ENCODE measurements around the gene TAAR2.
"Not testable (repeated sequence)": the region's sequence is repeated elsewhere in the genome, so short reads cannot be mapped to it uniquely, and the experiment has no call there.

The TAAR2 gene

DNA sequence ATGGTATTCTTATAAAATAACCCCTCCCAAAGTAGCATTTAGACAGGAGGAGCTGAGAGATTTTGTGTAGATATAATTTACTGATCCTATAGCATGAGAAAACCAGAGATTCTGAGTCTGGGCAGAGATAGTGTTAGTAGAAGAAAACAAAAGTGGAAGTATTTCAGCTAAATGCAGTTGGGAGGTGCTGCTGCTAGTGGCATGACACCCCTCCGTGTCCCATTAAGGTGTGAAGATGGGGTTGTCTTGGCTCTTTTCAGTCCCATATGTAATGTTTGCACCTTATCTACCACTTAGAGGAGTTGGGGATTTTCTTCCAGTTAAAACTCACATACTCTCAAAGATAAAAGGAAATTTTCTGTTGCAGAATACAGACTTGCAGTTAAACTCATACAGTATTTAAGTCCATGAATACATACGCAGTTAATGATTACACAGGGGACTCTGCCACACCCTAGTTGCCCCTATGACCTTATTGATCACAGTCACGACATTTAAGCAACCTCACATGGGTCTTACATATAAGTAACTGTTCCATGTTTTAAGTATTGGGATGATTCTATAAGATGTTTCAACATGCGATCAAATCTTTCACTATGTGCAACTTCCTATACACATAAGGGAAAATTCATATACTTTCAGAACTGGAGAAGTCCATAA lies 11.5 kb downstream of the TAAR2 start:
- DNase-seq (ENCODE audit: low spot score): peak; percentile 7

DNA sequence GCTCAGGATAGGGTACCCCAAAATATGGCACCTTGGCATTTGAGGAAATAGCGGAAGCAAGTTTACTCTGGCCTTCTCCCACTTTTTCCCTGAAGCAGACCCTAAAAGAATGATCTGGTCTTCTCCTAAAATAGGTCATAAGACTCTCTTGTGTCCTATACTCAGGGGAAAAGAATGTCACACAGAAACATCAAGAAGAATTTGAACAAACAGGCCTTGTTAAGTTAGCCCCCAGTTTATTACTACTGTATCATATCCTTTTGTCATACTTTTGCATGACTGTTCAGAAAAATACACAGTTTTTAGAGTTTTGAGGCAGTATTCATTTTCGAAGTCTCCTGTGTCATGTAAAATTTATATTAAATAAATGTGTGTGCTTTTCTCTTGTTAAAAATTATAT lies 12.5 kb downstream of the TAAR2 start:
- DNase-seq (ENCODE audit: low spot score): no peak

DNA sequence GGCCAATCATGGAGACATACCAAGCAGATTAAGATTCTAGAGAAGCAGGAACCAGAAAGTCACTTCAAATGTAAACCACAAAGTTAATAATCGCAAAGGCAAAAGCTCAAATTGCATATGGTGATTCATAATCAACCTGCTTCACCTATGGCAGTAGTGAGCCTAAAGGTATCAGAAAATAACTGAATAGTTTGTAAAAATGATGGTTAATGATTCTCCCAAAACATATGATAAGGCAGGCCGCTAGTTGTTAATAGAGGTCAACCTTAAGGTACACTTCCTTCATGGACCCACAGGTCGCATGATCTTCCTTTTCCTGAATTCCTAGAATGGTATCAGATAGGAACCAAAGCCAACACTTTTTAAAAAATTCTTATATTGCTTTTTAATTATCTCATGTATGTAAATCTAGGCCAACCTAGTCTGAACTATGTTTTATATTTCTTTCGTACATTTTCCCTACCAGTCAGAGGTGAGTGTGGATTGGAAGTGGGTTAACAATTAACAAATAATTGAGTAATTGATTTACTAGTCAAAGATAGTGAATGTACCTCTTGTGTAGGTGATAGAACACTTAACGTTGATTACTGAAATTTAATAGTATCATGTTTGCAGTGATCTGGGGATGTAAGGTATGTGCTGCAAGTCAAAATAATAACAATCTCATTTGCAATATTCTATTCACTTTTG lies 16.4 kb downstream of the TAAR2 start:
- no peak for DNase-seq (ENCODE audit: low spot score)

DNA sequence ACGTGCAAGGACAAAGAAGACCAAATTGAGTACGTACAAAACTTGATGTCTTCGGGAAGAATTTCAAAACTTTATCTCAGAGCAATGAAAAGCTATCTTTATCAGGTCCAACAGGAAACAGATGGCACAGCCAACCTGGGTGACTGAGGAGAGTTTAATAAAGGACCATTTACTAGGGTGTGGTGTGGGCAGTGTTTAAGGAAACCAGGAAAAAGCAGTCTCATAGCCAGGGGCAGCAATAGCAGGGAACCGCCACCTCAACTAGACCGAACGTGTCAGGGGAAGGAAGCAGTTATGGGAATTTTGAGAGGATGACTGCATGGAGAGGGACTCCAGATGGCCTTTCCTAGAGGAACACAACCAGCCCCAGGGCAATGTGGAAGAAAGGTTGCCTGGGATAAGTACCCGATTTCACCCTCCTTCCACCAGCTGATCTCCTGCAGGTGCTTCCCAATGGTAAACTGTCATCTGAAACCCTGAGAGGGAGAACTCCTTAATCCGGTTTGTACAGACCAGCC lies 19.4 kb downstream of the TAAR2 start:
- no peak for DNase-seq (ENCODE audit: low spot score)

DNA sequence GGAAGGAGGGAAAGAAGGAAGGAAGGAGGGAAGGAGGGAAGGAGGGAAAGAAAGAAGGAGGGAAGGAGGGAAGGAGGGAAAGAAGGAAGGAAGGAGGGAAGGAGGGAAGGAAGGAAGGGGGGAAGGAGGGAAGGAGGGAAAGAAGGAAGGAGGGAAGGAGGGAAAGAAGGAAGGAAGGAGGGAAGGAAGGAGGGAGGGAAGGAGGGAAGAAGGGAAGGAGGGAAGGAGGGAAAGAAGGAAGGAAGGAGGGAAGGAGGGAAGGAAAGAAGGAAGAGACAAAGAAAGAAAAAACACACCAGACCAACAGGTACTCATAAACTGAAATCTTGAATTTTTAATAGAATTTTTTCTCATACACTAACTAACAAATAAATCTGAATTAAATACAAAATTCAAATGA lies 23.2 kb downstream of the TAAR2 start:
- not testable (repeated sequence) for DNase-seq (ENCODE audit: low spot score)

DNA sequence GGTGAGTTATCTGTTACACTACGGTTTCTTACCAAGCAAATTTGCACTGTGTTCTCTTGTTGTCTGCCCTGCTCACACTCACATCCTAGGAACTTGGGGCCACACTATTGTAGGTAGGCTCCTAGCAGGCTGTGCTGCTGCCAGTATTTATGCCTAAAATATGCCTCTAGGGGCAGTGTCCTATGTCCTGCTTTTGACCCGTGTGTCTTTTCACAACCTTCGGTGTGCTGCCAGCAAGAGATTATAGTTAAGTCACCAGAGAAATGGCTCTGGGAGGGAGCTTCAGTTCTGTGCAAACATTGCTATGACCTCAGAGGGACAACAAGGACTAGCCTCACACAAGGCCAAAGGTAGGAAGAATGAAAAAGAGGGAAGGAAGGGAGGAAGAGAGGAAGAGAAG lies 25.6 kb downstream of the TAAR2 start:
- DNase-seq (ENCODE audit: low spot score): no peak

DNA sequence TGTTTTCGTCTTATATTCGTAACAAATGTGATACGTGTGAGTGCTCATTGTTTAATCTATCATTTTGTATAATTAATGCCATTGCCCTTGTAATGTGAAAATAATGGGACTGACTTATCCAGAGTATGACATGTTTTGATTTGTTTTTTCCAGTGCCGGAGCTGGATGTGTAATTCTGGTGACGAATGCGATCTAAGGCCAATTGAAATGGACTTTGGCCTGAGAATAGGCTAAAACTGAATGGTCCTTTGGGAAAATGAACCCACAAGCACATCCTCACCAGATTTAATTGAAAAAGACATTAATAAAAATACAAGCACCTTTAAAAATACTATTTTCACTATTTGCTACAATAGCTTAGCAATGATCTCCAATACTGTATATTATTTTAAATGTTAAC lies 27.9 kb downstream of the TAAR2 start:
- DNase-seq (ENCODE audit: low spot score): no peak

DNA sequence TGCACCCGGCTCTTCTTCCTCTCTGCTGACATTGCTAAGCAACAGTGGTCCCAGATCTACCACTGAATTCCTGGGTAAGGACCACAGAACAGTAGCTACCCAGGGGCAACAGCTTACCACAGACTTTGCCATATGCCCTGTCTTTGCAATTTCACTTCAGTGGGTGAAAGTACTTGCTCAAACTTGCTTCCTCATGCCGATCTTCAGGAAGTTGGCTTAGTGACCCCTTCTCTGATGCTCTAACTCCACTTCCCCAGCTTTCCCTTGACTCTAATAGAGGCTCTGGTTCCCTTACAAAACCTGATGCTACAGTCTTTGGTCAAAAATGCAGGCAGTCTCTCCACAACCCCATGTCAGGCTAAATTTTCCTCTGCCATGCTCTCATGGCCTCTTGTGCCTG lies 31.2 kb downstream of the TAAR2 start:
- DNase-seq (ENCODE audit: low spot score): no peak

DNA sequence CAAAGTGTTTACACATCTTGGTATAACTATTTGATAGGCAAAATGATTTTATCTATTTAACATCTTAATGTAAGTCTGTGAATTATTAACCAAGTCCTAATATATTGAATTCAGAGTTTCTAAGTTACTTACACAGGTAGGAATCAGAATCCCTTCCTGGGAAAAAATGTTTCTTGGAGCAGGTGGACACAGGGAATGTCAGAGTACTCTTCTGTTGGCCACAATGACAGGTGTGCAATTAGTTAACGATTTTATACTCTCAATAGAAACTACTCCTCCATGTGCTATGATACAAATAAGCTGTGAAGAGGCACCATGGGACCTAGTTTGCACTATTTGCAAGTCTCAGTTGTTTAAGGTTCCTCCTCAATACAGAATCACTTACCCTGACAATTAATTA lies 33.7 kb downstream of the TAAR2 start:
- no peak for DNase-seq (ENCODE audit: low spot score)

DNA sequence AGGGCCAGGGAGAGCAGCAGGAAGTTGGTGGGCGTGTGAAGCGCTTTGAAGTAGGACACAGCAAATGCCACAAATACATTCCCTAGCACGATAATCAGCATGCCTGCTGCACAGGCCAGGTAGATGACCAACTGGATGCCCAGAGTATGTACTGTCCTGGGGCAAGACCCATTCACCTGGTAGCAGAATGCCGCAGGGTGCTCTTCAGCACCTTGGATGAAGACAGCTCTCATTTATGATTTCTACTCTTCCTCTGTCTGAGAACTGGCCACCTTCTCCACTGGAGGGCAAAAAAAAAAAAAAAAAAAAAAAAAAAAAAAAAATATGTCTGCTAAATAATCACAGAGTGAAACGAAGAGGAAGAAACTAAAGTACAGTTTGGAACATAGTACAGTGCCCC lies 34.6 kb downstream of the TAAR2 start, which contains the start of gene TAAR5:
Gene TAAR5 (minus strand): TSS at position 288 of the 400 bp plus-strand sequence. CDS start 55 bp downstream, at position 233.
- no peak for DNase-seq (ENCODE audit: low spot score)

DNA sequence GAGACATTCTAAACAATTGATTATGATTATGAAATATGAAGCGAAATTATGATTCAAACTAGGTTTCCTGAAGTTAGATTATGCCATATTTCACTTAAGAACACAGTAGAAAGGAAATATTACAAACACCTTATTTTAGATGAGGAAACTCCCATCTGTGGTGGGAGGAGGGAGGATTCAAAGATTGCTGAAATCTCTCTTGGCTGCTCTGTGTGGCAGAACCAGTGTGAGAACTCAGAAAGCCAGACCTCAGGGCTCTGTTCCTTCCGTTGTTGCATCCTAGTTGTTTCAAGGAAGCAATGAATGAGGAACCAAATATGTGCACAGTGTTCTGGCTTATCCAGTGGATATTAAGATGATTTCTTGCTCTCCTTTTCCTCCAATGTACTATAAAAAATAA lies 36.7 kb downstream of the TAAR2 start:
- no peak for DNase-seq (ENCODE audit: low spot score)

DNA sequence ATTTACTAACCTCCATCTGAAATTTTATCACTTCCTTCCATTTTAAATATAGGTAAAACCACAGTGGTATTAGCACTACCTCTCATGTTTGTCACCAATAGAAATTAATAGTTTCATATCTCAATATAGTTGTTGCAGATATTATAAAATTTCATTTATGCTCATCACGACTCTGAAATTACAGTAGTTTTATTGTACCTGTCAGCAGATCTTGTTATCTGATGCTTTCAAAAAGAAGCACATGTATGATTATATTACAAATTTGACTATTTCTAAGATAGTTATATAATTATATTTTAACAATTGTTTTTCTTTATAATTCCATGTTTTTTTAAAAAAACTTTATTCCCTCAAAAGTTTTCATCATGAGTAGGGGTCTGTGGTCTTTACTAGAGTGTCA lies 39.4 kb downstream of the TAAR2 start:
- no peak for DNase-seq (ENCODE audit: low spot score)

DNA sequence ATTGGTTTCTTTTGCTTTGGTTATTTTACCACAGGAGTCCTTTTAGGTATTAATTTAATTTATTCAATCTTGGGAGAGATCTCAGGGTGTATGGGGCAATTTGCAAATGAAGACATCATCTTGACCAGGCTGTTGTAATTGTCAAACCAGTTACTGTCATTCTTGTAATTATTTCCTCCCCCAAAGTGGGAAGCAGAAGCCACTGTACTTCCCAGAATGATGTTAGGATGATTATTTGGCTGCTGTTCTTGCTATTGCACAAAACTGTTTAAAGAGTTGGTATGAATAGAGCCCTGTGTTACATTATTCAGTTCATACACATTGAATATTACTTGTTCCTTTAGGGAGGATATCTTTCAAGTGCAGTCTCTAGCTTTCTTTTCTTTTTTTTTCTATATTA lies 52.3 kb downstream of the TAAR2 start:
- no peak for DNase-seq (ENCODE audit: low spot score)

DNA sequence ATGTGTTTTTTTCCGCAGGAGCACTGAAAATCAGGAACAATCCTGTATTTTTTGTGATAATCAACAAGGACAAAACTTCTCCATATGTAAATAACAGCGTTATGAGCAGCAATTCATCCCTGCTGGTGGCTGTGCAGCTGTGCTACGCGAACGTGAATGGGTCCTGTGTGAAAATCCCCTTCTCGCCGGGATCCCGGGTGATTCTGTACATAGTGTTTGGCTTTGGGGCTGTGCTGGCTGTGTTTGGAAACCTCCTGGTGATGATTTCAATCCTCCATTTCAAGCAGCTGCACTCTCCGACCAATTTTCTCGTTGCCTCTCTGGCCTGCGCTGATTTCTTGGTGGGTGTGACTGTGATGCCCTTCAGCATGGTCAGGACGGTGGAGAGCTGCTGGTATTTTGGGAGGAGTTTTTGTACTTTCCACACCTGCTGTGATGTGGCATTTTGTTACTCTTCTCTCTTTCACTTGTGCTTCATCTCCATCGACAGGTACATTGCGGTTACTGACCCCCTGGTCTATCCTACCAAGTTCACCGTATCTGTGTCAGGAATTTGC lies 53.8 kb downstream of the TAAR2 start, which contains the start of gene TAAR6:
Gene TAAR6 (plus strand): TSS at position 102 of the 557 bp plus-strand sequence. CDS start 0 bp downstream, at position 102.
- no peak for DNase-seq (ENCODE audit: low spot score)

DNA sequence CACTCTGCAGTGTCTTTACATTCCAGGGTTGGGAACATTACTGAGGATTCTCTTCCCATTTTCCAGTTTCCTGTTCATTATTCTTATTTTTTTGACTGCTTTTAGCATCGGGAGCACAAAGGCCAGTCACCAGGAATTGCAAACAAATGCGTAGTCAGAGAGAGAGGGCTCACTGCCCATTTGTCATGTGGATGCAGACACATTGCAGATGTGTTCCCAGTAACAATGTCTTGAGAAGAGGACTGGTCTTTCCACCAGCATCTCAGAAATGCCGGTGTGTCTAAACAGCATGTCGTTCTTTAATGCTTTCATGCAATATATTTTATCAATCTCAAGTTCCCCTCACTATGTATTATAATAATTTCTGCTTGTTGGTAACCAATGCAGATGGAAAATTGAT lies 54.9 kb downstream of the TAAR2 start:
- DNase-seq (ENCODE audit: low spot score): no peak

DNA sequence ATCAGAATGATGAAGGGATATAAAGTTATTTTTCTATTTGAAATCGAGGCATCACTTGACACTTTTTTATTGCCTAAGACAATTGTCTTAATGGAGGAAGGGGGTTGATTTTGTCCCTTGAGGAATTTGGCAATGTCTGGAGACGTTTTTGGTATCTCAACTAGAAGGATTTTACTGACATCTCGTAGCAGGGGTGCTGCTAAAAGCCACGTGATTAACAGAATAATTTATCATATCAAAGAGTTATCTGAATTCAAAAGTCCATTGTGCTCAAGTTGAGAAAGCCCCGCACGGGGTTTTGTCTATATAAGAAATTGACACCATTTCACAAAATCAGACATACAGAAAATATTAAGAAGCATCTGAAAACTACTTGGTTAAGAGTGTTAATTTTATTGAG lies 55.5 kb downstream of the TAAR2 start:
- no peak for DNase-seq (ENCODE audit: low spot score)

DNA sequence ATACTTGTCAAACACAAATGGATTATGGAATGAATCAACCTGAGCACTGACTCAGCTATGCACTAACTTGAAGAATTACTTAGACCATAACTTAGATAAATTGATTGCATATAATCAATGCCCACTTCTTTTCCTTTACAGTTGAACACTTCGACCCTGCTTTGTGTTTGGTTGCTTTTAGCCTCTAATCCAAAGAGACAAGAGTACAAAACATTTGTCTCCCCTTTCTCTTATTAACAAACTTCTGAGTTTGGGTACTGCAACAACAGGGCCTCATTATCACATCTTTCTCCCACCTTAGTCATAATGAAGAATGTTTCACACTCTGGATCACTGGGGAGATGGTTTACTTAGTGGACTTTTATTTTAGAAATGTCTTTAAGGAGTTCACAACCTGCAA lies 56.5 kb downstream of the TAAR2 start:
- no peak for DNase-seq (ENCODE audit: low spot score)

All from CD4-positive, alpha-beta T cell treated with Interleukin-2 at 100 ng/mL for 4 hours (primary cell).